Measurements from ENCODE around the gene CPHXL.

- TF ChIP-seq EZH2 (IDR thresholded peaks at IDR 0.05; ENCODE audit: low read length, missing control alignments) (no peak), CTCF (conservative IDR thresholded peaks at IDR 0.05 in 1 of 2, IDR thresholded peaks at IDR 0.05 in 1 of 2; ENCODE audit: low read depth in 1 of 2, low read length in 2 of 2) (no peak)
Measured at GRCh38 chr16:75726390-75726789, at the start of gene CPHXL.

All from fibroblast of lung (primary cell).